Stimulated activated memory B cell treated with anti-CD40 and anti-IgM and Interleukin-4, amounts not matched to agents 10 μg/mL and 1 μg/mL and 100 μg/mL, for 72 hours (primary cell): Measurements from ENCODE around the gene UPF1.

Experiments used
- ATAC-seq: fragments of 150-1000 bp; cut with Tn5 transposase; 2 replicates; pipeline ENCODE4 v1.10.0; 2021
- H3K27ac Mint-ChIP-seq: one replicate; pipeline ENCODE4 v1.8.0; 2022; ENCODE audit warnings: mild to moderate bottlenecking, mixed read lengths
- H3K27me3 Mint-ChIP-seq: one replicate; pipeline ENCODE4 v1.8.0; 2022; ENCODE audit warnings: mixed read lengths
- H3K36me3 Mint-ChIP-seq: one replicate; pipeline ENCODE4 v1.8.0; 2022; ENCODE audit warnings: mixed read lengths
- H3K4me1 Mint-ChIP-seq: one replicate; pipeline ENCODE4 v1.8.0; 2022; ENCODE audit warnings: mixed read lengths
- H3K4me3 Mint-ChIP-seq: one replicate; pipeline ENCODE4 v1.8.0; 2022; ENCODE audit warnings: mild to moderate bottlenecking, moderate library complexity, mixed read lengths
- H3K9me3 Mint-ChIP-seq: one replicate; pipeline ENCODE4 v1.8.0; 2022; ENCODE audit warnings: mixed read lengths

The UPF1 gene

GRCh38 chr19:18883526-18884304 lies 52.0 kb downstream of the UPF1 start:
- H3K36me3 Mint-ChIP-seq, result no peaks in the 10 kb centered on the region
- H3K4me3 Mint-ChIP-seq, result no peak overlapping the region
- no peak for ATAC-seq
- H3K27me3 Mint-ChIP-seq, result peaks cover 10% of the 10 kb centered on the region
- no peak overlapping the region for H3K27ac Mint-ChIP-seq
- peaks cover 6% of the 10 kb centered on the region for H3K4me1 Mint-ChIP-seq
- H3K9me3 Mint-ChIP-seq, result no peaks in the 10 kb centered on the region

DNA sequence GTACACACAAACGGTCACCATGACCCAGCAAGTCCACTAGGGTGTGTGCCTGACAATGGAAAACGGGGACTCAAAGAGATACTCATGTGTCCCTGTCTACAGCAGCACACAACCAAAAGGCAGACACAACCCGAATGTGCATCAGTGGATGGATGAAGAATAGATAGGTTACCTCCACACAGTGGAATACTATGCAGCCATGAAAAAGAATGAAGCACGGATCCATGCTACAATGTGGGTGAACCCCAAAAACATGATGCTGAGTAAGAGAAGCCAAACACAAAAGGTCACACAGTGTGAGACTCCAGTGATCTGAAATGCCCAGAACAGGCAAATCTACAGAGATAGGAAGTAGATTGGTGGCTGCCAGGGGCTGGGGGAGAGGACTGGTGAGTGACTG lies 55.2 kb downstream of the UPF1 start:
- Mint-ChIP-seq H3K27me3 (peaks cover 31% of the 10 kb centered on the region), H3K9me3 (no peaks in the 10 kb centered on the region), H3K4me3 (no peak overlapping the region), H3K4me1 (no peaks in the 10 kb centered on the region), H3K27ac (no peak overlapping the region), H3K36me3 (no peaks in the 10 kb centered on the region)
- no peak for ATAC-seq

DNA sequence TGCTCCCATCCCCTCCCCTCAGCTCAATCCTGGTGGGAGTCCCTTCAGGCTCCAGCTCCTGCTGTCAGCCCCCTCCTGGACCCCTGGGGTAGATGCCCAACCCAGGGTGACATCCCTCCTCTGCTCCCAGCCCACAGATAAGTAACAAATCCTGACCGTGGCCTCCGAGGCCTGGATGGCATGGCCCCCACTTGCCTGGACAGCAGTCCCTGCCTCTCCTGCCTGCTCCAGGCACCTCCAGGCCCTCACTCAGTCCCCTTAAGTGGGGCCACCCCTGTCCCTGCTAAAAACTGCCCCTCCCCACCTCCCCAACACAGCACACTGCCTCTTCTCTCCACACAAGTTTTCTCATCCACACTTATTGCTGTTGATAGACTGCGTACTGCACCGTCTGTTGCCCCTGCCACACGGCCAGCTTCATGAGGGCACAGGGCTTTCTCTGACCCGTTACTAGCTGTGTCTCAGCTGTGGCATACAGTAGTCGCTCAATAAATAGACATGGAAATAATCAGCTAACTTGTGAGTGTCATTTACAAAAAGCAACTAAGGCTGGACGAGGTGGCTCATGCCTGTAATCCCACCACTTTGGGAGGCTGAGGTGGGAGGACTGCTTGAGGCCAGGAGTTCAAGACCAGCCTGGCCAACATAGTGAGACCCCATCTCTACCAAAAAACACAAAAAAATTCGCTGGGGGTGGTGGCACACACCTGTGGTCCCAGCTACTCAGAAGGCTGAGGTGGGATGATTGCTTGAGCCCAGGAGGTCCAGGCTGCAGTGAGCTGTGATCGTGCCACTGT lies 58.4 kb downstream of the UPF1 start:
- H3K9me3 Mint-ChIP-seq, result no peaks in the 10 kb centered on the region
- no peaks in the 10 kb centered on the region for H3K36me3 Mint-ChIP-seq
- no peak overlapping the region for H3K4me3 Mint-ChIP-seq
- H3K4me1 Mint-ChIP-seq, result peaks cover 2% of the 10 kb centered on the region
- no peak overlapping the region for H3K27ac Mint-ChIP-seq
- no peak for ATAC-seq
- H3K27me3 Mint-ChIP-seq, result peaks cover 54% of the 10 kb centered on the region

- Mint-ChIP-seq H3K27me3 (peaks cover 63% of the 10 kb centered on the region), H3K27ac (no peak overlapping the region)
These were observed 62.0 kb downstream of the UPF1 start for GRCh38 chr19:18893587-18894253.

DNA sequence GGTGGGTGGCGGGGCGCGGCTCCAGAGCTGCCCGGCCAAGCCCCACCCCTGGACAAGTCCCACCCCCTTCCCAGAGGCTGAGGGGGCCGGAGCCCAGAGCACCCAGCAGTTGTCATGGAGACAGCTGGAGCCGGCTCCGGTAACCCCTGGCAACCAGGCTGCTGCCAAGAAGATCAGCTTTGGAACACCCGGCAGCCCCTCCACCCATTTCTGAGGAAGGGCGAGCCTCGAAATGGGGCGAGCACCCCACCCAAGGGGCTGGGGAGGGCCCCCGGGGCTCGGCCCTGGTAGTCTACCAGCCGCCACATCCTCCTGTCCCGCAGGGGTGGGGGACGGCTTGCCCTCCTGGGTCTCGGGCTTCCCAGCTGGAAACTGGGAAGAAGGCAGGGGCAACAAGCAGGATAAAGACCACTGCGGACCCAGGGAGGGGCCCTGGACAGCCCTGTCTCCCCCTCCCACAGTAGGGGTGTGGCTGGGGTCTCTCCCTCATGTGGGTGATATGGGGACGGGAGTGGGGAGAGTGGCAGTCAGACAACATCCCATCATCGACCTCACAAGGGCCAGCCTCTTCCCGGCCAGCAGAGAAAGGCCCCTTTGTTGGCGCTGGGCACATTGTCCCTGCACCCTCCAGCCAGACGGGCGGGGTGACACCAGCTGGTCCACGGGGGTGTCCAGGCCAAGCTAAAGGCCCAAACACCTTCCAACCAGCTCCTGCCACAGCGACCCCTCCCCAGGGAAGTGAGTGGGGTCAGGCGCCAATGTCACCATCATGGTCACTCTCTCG lies 62.7 kb downstream of the UPF1 start:
- H3K4me1 Mint-ChIP-seq, result peaks cover 21% of the 10 kb centered on the region
- no peak overlapping the region for H3K27ac Mint-ChIP-seq
- no peak for ATAC-seq
- peaks cover 9% of the 10 kb centered on the region for H3K36me3 Mint-ChIP-seq
- no peaks in the 10 kb centered on the region for H3K9me3 Mint-ChIP-seq
- H3K4me3 Mint-ChIP-seq, result no peak overlapping the region
- peaks cover 58% of the 10 kb centered on the region for H3K27me3 Mint-ChIP-seq

More at GRCh38 chr19:18893587-18894253, 62.0 kb downstream of the UPF1 start:
- H3K4me1 Mint-ChIP-seq, result peaks cover 21% of the 10 kb centered on the region
- ATAC-seq, result no peak
- peaks cover 2% of the 10 kb centered on the region for H3K36me3 Mint-ChIP-seq
- H3K4me3 Mint-ChIP-seq, result no peak overlapping the region
- no peaks in the 10 kb centered on the region for H3K9me3 Mint-ChIP-seq

DNA sequence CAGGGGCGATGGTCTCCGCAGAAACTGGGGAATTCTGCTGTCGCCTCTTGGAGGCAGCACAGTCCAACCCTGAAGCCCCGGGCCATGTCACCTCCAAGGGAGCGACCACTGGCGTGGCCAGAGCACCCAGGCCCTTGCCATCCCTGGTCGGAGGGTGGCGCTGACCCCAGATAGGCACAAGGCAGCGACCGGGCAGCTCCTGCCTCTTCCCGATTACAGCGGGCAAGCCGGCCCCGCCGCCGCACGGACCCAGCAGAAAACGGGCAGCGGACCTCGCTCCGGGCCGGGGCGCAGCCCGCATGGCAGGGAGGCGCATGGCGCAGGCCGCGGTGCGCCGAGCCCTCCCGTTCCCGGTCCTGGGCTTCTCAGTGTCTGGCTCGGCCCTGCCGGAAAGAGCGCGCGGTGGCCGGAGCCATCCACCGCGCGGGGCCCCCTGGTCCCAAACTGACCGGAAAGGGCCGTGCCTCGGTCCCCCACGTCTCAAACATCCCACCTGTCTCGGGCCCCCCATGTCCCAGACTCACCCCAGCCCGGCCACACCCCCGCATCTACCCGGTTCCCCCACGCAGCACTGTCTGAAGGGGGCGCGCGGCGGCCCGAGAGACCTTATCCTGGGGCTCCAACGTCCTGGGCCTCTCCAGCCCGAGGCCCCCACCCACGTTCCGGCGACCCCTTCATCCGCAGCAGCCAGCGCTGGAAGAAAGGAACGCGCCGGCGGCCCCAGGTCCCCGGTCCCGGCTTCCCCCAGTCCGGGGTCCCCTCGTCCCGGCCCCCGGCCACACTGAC lies 63.5 kb downstream of the UPF1 start:
- Mint-ChIP-seq H3K27me3 (peaks cover 50% of the 10 kb centered on the region), H3K36me3 (peaks cover 17% of the 10 kb centered on the region), H3K27ac (no peak overlapping the region), H3K4me1 (peaks cover 21% of the 10 kb centered on the region), H3K4me3 (peak overlapping the region; percentile 59), H3K9me3 (no peaks in the 10 kb centered on the region)
- ATAC-seq, result no peak

- Mint-ChIP-seq H3K27me3 (peaks cover 46% of the 10 kb centered on the region), H3K9me3 (no peaks in the 10 kb centered on the region), H3K4me1 (peaks cover 21% of the 10 kb centered on the region), H3K4me3 (peak within 1 kb of the TSS; percentile 69), H3K27ac (no peak within 1 kb of the TSS), H3K36me3 (peaks cover 23% of the 10 kb centered on the region)
- ATAC-seq, result peak; percentile 22
These were observed 64.1 kb downstream of the UPF1 start, which contains the start of gene CERS1 for GRCh38 chr19:18895824-18896341. Gene CERS1, minus strand, starts transcription at chr19:18896158. Its CDS starts 86 bp downstream, at chr19:18896072.

DNA sequence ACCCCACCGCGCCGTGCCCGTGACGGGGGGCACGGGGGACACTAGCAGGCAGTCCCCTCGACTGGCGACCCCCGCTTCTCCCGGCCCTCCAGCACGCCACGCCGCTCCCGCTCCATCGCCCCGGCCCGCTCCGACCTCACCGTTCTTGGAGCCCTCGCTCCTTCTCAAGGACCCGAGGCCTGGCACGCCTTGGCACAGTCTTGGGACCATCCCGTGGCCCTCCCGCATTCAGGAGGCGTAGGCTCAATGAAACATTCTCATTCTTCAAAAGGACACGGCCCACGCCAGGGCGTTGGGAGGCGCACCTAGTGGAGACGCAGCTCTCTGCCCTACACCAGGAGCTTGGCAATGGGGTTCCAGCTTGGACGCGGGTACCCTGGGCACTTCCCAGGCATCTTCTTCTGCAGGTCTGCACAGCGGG lies 64.7 kb downstream of the UPF1 start:
- H3K27ac Mint-ChIP-seq, result no peak overlapping the region
- no peaks in the 10 kb centered on the region for H3K9me3 Mint-ChIP-seq
- no peak for ATAC-seq
- peak overlapping the region; percentile 69 for H3K4me3 Mint-ChIP-seq
- peaks cover 46% of the 10 kb centered on the region for H3K27me3 Mint-ChIP-seq
- H3K4me1 Mint-ChIP-seq, result peaks cover 21% of the 10 kb centered on the region
- peaks cover 27% of the 10 kb centered on the region for H3K36me3 Mint-ChIP-seq

DNA sequence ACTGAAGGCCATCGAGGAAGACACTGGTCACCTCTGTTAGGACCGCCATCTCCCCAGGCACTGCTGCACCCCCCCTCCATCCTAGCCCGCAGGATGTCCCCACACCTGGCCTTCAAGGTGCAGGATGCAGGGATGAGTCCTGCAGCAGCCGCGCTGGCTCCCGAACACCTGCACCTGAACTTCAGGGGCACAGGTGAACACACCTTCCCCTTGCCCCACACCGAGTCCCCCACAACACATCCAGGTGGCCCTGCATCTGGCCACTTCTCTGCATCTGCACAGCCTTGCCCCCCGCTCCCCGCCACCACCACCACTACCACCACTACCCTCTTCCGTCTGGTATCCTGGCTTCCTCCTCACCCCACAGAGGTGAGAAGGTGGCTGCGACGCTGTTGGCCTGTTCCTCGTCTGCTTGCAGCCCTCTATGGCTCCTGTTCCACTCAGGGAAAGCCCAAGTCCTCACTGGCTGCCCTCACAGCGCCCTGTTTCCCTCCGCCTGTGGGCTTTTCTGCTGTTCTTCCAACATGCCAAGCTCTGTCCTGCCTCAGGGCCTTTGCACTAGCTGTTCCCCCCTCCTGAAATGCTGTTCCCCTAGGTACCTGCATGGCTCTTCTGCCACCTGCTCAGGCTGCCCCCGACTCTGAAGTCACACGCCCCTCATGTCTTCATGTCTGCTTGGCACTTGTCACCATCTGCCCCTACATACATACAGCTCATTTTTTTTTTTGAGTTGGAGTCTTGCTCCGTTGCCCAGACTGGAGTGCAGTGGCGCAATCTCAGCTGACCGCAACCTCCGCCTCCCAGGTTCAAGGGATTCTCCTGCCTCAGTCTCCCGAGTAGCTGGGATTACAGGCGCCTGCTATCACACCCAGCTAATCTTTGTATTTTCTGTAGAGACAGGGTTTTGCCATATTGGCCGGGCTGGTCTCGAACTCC lies 65.6 kb downstream of the UPF1 start:
- peaks cover 21% of the 10 kb centered on the region for H3K4me1 Mint-ChIP-seq
- H3K36me3 Mint-ChIP-seq, result peaks cover 29% of the 10 kb centered on the region
- peak overlapping the region; percentile 2 for H3K4me3 Mint-ChIP-seq
- H3K27ac Mint-ChIP-seq, result no peak overlapping the region
- H3K27me3 Mint-ChIP-seq, result peaks cover 39% of the 10 kb centered on the region
- no peak for ATAC-seq
- no peaks in the 10 kb centered on the region for H3K9me3 Mint-ChIP-seq

DNA sequence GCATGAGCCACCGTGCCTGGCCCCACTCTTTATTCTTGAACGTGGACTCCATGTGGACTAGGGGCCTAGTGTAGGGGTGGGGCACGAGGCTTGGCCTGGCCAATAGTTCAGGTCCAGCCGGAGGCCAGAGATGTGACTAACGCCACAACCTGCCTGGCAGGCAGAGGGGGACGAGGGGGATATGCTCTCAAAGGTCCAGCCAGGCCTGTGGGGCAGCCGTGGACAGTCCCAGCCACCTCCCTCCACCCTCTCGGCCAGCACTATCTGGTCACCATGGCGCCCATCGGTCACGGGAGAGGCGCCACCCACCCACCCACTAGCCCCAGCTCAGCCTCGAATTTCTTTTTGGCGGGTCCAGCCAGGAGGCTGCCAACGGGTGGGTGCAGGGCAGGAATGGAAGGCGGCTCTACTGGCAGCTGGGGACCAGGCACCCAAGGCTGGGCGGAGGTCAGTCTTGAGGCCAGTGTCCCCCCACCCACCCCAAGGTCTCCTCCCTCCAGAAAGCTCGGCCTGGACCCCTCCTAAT lies 66.4 kb downstream of the UPF1 start:
- Mint-ChIP-seq H3K36me3 (peaks cover 37% of the 10 kb centered on the region), H3K4me3 (no peak overlapping the region), H3K27ac (no peak overlapping the region), H3K27me3 (peaks cover 31% of the 10 kb centered on the region), H3K9me3 (no peaks in the 10 kb centered on the region), H3K4me1 (peaks cover 21% of the 10 kb centered on the region)
- ATAC-seq, result no peak

DNA sequence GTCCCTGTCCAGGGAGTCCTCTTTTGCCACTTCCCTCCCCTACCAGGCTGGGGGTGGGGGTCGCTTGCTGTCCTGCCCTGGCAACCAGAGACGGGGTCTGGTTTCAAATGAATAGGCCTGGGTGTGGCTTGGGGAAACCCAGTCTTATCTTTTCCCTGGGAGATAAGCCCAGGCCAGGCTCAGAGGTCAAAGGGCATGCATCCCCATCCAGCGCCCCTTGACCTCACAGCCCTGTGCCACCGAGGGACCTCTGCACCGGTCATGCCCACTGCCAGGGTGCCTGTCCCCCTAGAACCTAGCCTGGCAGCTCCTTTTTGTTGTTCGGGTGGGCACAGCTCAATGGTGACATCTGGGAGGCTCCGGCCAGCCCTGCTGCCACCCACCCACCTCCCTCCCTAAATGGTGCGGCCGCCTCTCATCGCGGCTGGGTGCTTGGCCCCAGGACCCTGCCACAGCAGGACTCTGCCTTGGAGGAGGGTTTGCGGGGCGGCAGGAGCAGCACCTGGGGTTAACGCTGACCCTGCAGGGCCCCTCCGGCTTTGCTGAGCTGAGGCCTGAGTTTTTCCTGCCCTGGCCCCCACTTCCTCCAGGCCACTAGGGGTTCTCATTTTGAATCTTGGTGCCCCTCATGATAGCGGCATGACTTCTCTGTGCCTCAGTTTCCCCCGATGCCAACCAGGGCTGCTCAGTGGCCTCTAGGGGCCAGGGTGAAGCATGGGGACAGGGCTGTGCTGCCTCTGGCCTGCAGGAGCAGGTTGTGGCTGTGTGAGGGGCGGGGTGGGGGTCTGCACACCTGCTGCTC lies 67.0 kb downstream of the UPF1 start:
- Mint-ChIP-seq H3K4me3 (no peak overlapping the region), H3K27me3 (peaks cover 24% of the 10 kb centered on the region), H3K36me3 (peaks cover 43% of the 10 kb centered on the region), H3K4me1 (peaks cover 21% of the 10 kb centered on the region), H3K27ac (no peak overlapping the region), H3K9me3 (no peaks in the 10 kb centered on the region)
- no peak for ATAC-seq
